Progenitor cell of endocrine pancreas (in vitro differentiated cells): ENCODE measurements around the gene HOGA1. TPM values are rescaled to one million over a fixed set of nuclear protein-coding genes. Genes with fewer than 3 reads are reported as not detected.

ENCODE experiments used
- DNase-seq: peaks from one replicate; pipeline ENCODE4 v3.0.0; 2021; ENCODE audit warnings: low spot score; ENCODE audit not compliant: unreplicated experiment
- H3K27ac Mint-ChIP-seq: 2 replicates; pipeline ENCODE4 v1.8.0; 2021; ENCODE audit warnings: mild to moderate bottlenecking, moderate library complexity, mixed read lengths
- H3K27me3 Mint-ChIP-seq: 2 replicates; pipeline ENCODE4 v1.8.0; 2021; ENCODE audit warnings: mixed read lengths
- H3K36me3 Mint-ChIP-seq: 2 replicates; pipeline ENCODE4 v1.8.0; 2022; ENCODE audit warnings: mixed read lengths; ENCODE audit not compliant: insufficient read depth
- H3K4me1 Mint-ChIP-seq: 2 replicates; pipeline ENCODE4 v1.8.0; 2021; ENCODE audit warnings: low read depth, mixed read lengths
- H3K4me3 Mint-ChIP-seq: 2 replicates; pipeline ENCODE4 v1.8.0; 2021; ENCODE audit warnings: low read depth, mild to moderate bottlenecking, moderate library complexity, mixed read lengths
- H3K9me3 Mint-ChIP-seq: 2 replicates; pipeline ENCODE4 v1.8.0; 2021; ENCODE audit warnings: low read depth, mixed read lengths
- CTCF ChIP-seq: fragments of 200-600 bp; sonication (generic); IDR thresholded peaks from one replicate; pipeline ENCODE4 v1.5.0; 2021; ENCODE audit warnings: antibody characterized with exemption, mild to moderate bottlenecking; ENCODE audit not compliant: unreplicated experiment
- total RNA-seq: library from RNA; stranded (reverse); gene quantifications from 2 replicates; pipeline ENCODE4 v1.2.1, GENCODE V29; 2021

HOGA1 gene
- total RNA-seq, 1 donor from 2014 or later = 10.5 TPM

GRCh38 chr10:97539523-97540200, 44.5 kb upstream of the HOGA1 start:
- Mint-ChIP-seq H3K4me3 (no peak overlapping the region), H3K9me3 (no peaks in the 10 kb centered on the region)
- DNase-seq = no peak

GRCh38 chr10:97540669-97541500, 43.3 kb upstream of the HOGA1 start:
- peak; percentile 8 for TF ChIP-seq CTCF
- H3K36me3 Mint-ChIP-seq = no peaks in the 10 kb centered on the region
- no peaks in the 10 kb centered on the region for H3K9me3 Mint-ChIP-seq
- DNase-seq = no peak
- H3K4me3 Mint-ChIP-seq = no peak overlapping the region
- H3K27ac Mint-ChIP-seq = no peak overlapping the region
- H3K4me1 Mint-ChIP-seq = no peaks in the 10 kb centered on the region
- H3K27me3 Mint-ChIP-seq = no peaks in the 10 kb centered on the region

More at GRCh38 chr10:97539523-97540200, 44.5 kb upstream of the HOGA1 start:
- Mint-ChIP-seq H3K27me3 (no peaks in the 10 kb centered on the region), H3K36me3 (no peaks in the 10 kb centered on the region), H3K27ac (no peak overlapping the region), H3K4me1 (no peaks in the 10 kb centered on the region)
- peak; percentile 9 for TF ChIP-seq CTCF

- TF ChIP-seq CTCF = no peak
- H3K36me3 Mint-ChIP-seq = no peaks in the 10 kb centered on the region
- H3K27me3 Mint-ChIP-seq = no peaks in the 10 kb centered on the region
- DNase-seq = no peak
- H3K4me3 Mint-ChIP-seq = no peak overlapping the region
- H3K4me1 Mint-ChIP-seq = peaks cover 2% of the 10 kb centered on the region
- H3K27ac Mint-ChIP-seq = peak overlapping the region; percentile 58
- no peaks in the 10 kb centered on the region for H3K9me3 Mint-ChIP-seq
Measured at GRCh38 chr10:97542169-97543024, 41.8 kb upstream of the HOGA1 start.

GRCh38 chr10:97543025-97543546, 41.1 kb upstream of the HOGA1 start:
- TF ChIP-seq CTCF = no peak
- H3K27ac Mint-ChIP-seq = peak overlapping the region; percentile 58
- H3K36me3 Mint-ChIP-seq = no peaks in the 10 kb centered on the region
- no peaks in the 10 kb centered on the region for H3K27me3 Mint-ChIP-seq
- H3K9me3 Mint-ChIP-seq = no peaks in the 10 kb centered on the region
- H3K4me3 Mint-ChIP-seq = no peak overlapping the region
- peaks cover 2% of the 10 kb centered on the region for H3K4me1 Mint-ChIP-seq
- no peak for DNase-seq
